ENCODE measurements around the gene USP31.

DNA sequence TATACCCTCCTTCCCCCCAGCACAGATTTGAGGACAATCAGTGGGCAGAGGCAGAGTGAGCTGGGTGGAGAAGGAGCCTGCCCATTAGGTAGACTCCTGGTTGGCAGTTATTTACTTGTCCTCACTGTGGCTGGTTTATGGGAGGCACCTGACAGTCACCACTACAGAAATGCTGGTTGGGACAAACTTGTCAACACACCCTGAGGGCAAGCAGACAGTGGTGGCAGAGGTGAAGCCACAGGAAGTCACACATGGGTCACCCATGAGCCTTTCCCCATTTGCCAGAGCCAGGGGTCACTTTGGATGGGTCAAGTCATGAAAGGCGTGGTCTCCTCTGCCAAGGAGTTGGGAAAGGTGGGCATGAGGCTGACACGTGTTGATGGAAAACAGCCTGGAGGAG lies 39.7 kb upstream of the USP31 start:
- TF ChIP-seq POLR2A (IDR thresholded peaks at IDR 0.05) = no peak
- TF ChIP-seq, protein P1, sequence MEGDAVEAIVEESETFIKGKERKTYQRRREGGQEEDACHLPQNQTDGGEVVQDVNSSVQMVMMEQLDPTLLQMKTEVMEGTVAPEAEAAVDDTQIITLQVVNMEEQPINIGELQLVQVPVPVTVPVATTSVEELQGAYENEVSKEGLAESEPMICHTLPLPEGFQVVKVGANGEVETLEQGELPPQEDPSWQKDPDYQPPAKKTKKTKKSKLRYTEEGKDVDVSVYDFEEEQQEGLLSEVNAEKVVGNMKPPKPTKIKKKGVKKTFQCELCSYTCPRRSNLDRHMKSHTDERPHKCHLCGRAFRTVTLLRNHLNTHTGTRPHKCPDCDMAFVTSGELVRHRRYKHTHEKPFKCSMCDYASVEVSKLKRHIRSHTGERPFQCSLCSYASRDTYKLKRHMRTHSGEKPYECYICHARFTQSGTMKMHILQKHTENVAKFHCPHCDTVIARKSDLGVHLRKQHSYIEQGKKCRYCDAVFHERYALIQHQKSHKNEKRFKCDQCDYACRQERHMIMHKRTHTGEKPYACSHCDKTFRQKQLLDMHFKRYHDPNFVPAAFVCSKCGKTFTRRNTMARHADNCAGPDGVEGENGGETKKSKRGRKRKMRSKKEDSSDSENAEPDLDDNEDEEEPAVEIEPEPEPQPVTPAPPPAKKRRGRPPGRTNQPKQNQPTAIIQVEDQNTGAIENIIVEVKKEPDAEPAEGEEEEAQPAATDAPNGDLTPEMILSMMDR (IDR thresholded peaks at IDR 0.05) = no peak

Measured in esophagus squamous epithelium (tissue), 4 donors.